Activated CD8-positive, alpha-beta memory T cell treated with anti-CD3 and anti-CD28 coated beads for 48 hours (primary cell): ENCODE results near the gene EEF1A2.
"Not testable (repeated sequence)": the region's sequence is repeated elsewhere in the genome, so short reads cannot be mapped to it uniquely, and the experiment has no call there.

Experiments used
- DNase-seq, 3 experiments: peaks; one replicate each; pipeline ENCODE4 v3.0.0-alpha.2; 2020; ENCODE audit warnings: low read depth in 2 of 3, low spot score in 2 of 3

Gene EEF1A2

GRCh38 chr20:63488315-63489251 lies 10.3 kb downstream of the EEF1A2 start:
- DNase-seq = no peak

- no peak for DNase-seq
Measured at GRCh38 chr20:63487781-63488241, 11.1 kb downstream of the EEF1A2 start.

GRCh38 chr20:63487116-63487764 lies 11.6 kb downstream of the EEF1A2 start:
- DNase-seq = no peak

GRCh38 chr20:63486300-63486855 lies 12.5 kb downstream of the EEF1A2 start:
- no peak for DNase-seq

GRCh38 chr20:63484651-63485403 lies 14.1 kb downstream of the EEF1A2 start:
- DNase-seq = no peak

GRCh38 chr20:63484236-63484635 lies 14.6 kb downstream of the EEF1A2 start:
- DNase-seq = no peak

- DNase-seq = no peak
Measured at GRCh38 chr20:63483834-63484233, 15.0 kb downstream of the EEF1A2 start.

- DNase-seq = no peak
Measured at GRCh38 chr20:63482021-63482587, 16.8 kb downstream of the EEF1A2 start.

- no peak for DNase-seq
Measured at GRCh38 chr20:63481503-63481902, 17.4 kb downstream of the EEF1A2 start.

- not testable (repeated sequence) for DNase-seq
Measured at GRCh38 chr20:63479695-63480419, 19.0 kb downstream of the EEF1A2 start.

GRCh38 chr20:63478346-63479302 lies 20.3 kb downstream of the EEF1A2 start:
- no peak for DNase-seq

- no peak for DNase-seq
Measured at GRCh38 chr20:63477944-63478343, 20.9 kb downstream of the EEF1A2 start.

- DNase-seq = no peak
Measured at GRCh38 chr20:63477061-63477616, 21.7 kb downstream of the EEF1A2 start.

- DNase-seq = no peak
Measured at GRCh38 chr20:63475209-63475608, 23.7 kb downstream of the EEF1A2 start.

GRCh38 chr20:63473555-63474449 lies 25.1 kb downstream of the EEF1A2 start:
- no peak for DNase-seq

- DNase-seq = no peak
Measured at GRCh38 chr20:63472862-63473390, 26.0 kb downstream of the EEF1A2 start.
